ENCODE data around the gene ARID1B. TPM values are rescaled to one million over a fixed set of nuclear protein-coding genes. Genes with fewer than 3 reads are reported as not detected.

ARID1B gene
- total and polyA plus RNA-seq, 2 of the 4 experiments (the other 2 are of a cell fraction), result 14.5 to 20.1 TPM

GRCh38 chr6:157002774-157003173 is 225.6 kb downstream of the ARID1B start:
- peaks cover 4% of the 10 kb centered on the region; the same call in 1 of the 2 replicates for H3K4me1 ChIP-seq (ENCODE audit: control insufficient read depth, insufficient read depth, low read length)
- no peak overlapping the region for H4K8ac ChIP-seq (ENCODE audit: low read depth in 2 of 2, low read length in 2 of 2)
- WGBS, 2 experiments (ENCODE audit: extremely low coverage in 2 of 2, insufficient read length in 1 of 2), result 100% methylated on average over 1 of the region's 1 CpG; no CpG with 5 or more reads in 1 of the 2 experiments
- no TSS peak for BruUV-seq (replicated peaks)
- H2BK20ac ChIP-seq (ENCODE audit: low read depth, low read length), result no peak overlapping the region
- no peak overlapping the region for H2AFZ ChIP-seq (replicated peaks; ENCODE audit: low read length, poor library complexity)
- no peak overlapping the region for H2AK9ac ChIP-seq (replicated peaks; ENCODE audit: low read depth, low read length, poor library complexity)
- no peak overlapping the region for H3K4me2 ChIP-seq (ENCODE audit: low read depth, low read length)
- no peak overlapping the region for H3K23ac ChIP-seq (ENCODE audit: low read depth, low read length)
- H4K91ac ChIP-seq (ENCODE audit: insufficient read depth, low read depth, low read length), result no peak overlapping the region
- ATAC-seq (ENCODE audit: low read depth) (no peak), DNase-seq (no peak)
- TF ChIP-seq CTCF (conservative IDR thresholded peaks at IDR 0.05; ENCODE audit: low read depth, low read length) (no peak), CEBPB (IDR thresholded peaks at IDR 0.05; ENCODE audit: low read depth, low read length) (no peak), NFE2L2 (IDR thresholded peaks at IDR 0.05; ENCODE audit: low read depth, low read length) (no peak), MAZ (IDR thresholded peaks at IDR 0.05; ENCODE audit: borderline replicate concordance, low read depth, low read length) (no peak), MXI1 (IDR thresholded peaks at IDR 0.05; ENCODE audit: borderline replicate concordance, low read depth, low read length) (no peak), RFX5 (IDR thresholded peaks at IDR 0.05; ENCODE audit: low read depth, low read length) (no peak), RCOR1 (IDR thresholded peaks at IDR 0.05; ENCODE audit: insufficient replicate concordance, low read length) (no peak), USF2 (IDR thresholded peaks at IDR 0.05; ENCODE audit: low read depth, low read length) (no peak), FOS (IDR thresholded peaks at IDR 0.05; ENCODE audit: low read depth, low read length) (no peak), BHLHE40 (IDR thresholded peaks at IDR 0.05; ENCODE audit: low read depth, low read length) (no peak), MAFK (IDR thresholded peaks at IDR 0.05; ENCODE audit: low read depth, low read length) (no peak), ELK1 (IDR thresholded peaks at IDR 0.05; ENCODE audit: borderline replicate concordance, low read depth, low read length) (no peak), SMC3 (IDR thresholded peaks at IDR 0.05; ENCODE audit: low read depth, low read length) (no peak), POLR2A (IDR thresholded peaks at IDR 0.05; ENCODE audit: low read depth, low read length) (no peak)
- peaks cover 14% of the 10 kb centered on the region; the same call in 1 of the 2 replicates for H3K9me1 ChIP-seq (ENCODE audit: insufficient read depth, low read length)
- no peak overlapping the region for H2BK5ac ChIP-seq (ENCODE audit: low read depth, low read length, poor library complexity, severe bottlenecking)
- no peaks in the 10 kb centered on the region for H3K9me3 ChIP-seq (ENCODE audit: control insufficient read depth, insufficient read depth, low read length)
- no peak overlapping the region for H3K9ac ChIP-seq (ENCODE audit: low read depth, low read length)
- peaks cover 22% of the 10 kb centered on the region; the same call in 1 of the 2 replicates for H4K20me1 ChIP-seq (ENCODE audit: insufficient read depth, low read length)
- no peak overlapping the region for H3K56ac ChIP-seq (ENCODE audit: extremely low read depth, insufficient read depth, low read length)
- in situ Hi-C loops (cut with MboI; ENCODE audit: low sequenced_read_pairs), result no loop called here
- no peak overlapping the region for H3K4me3 ChIP-seq (ENCODE audit: insufficient read depth, low read depth, low read length)
- H4K5ac ChIP-seq (ENCODE audit: low read depth, low read length), result no peak overlapping the region
- dilution Hi-C loops (cut with HindIII; ENCODE audit: low sequenced_read_pairs, unreplicated experiment), result no loop called here
- intact Hi-C loops (cut with micrococcal nuclease), result no loop called here
- POLR2A ChIA-PET (ENCODE audit: unreplicated experiment), result no interaction called here
- no peak overlapping the region; the same call in 1 of the 2 replicates for H3K18ac ChIP-seq (ENCODE audit: low read depth, low read length)
- no peaks in the 10 kb centered on the region for H3K36me3 ChIP-seq (ENCODE audit: control insufficient read depth, insufficient read depth, low read length)
- peaks cover 40 to 76% of the 10 kb centered on the region in 2 experiments for H3K79me1 ChIP-seq (ENCODE audit: low read depth in 1 of 2, low read length in 2 of 2)
- no peak overlapping the region for H3K14ac ChIP-seq (replicated peaks; ENCODE audit: low read depth, low read length)
- H2BK15ac ChIP-seq (ENCODE audit: low read depth, low read length), result no peak overlapping the region
- CTCF ChIA-PET, result no interaction called here
- no peak overlapping the region for H2AK5ac ChIP-seq (ENCODE audit: low read depth, low read length)
- H3K27me3 ChIP-seq (ENCODE audit: control insufficient read depth, insufficient read depth, low read length), result no peaks in the 10 kb centered on the region
- no peak overlapping the region for H3K4ac ChIP-seq (ENCODE audit: low read depth, low read length)
- peak overlapping the region; percentile 16; the same call in 1 of the 2 replicates for H3K27ac ChIP-seq (ENCODE audit: insufficient read depth, low read length)
- H2BK120ac ChIP-seq (ENCODE audit: low read depth, low read length), result no peak overlapping the region

Data from IMR-90 (cell line).